Osteocyte (in vitro differentiated cells): ENCODE data around the gene SORBS1. TPM values are rescaled to one million over a fixed set of nuclear protein-coding genes. Genes with fewer than 3 reads are reported as not detected.

Experiments used
- DNase-seq: peaks from one replicate; pipeline ENCODE4 v3.0.0; 2021; ENCODE audit warnings: mixed read lengths; ENCODE audit not compliant: unreplicated experiment; ENCODE audit errors: extremely low spot score
- H3K27ac Mint-ChIP-seq: one replicate; pipeline ENCODE4 v1.8.0; 2021; ENCODE audit warnings: mild to moderate bottlenecking, mixed read lengths; ENCODE audit not compliant: unreplicated experiment
- H3K27me3 Mint-ChIP-seq: one replicate; pipeline ENCODE4 v1.8.0; 2021; ENCODE audit warnings: mixed read lengths; ENCODE audit not compliant: unreplicated experiment
- H3K36me3 Mint-ChIP-seq: one replicate; pipeline ENCODE4 v1.8.0; 2021; ENCODE audit warnings: mixed read lengths; ENCODE audit not compliant: unreplicated experiment
- H3K4me1 Mint-ChIP-seq: one replicate; pipeline ENCODE4 v1.8.0; 2021; ENCODE audit warnings: mixed read lengths; ENCODE audit not compliant: unreplicated experiment
- H3K4me3 Mint-ChIP-seq: one replicate; pipeline ENCODE4 v1.8.0; 2021; ENCODE audit warnings: mild to moderate bottlenecking, moderate library complexity, mixed read lengths; ENCODE audit not compliant: unreplicated experiment
- H3K9me3 Mint-ChIP-seq: one replicate; pipeline ENCODE4 v1.8.0; 2021; ENCODE audit warnings: mixed read lengths; ENCODE audit not compliant: unreplicated experiment
- total RNA-seq: library from RNA; stranded (reverse); gene quantifications from 2 replicates; pipeline ENCODE4 v1.2.1, GENCODE V29; 2021
- TF ChIP-seq, protein P1 (sequence below): fragments of 200-600 bp; sonication (generic); IDR thresholded peaks from 2 replicates; pipeline ENCODE4 v1.5.0; 2021; ENCODE audit warnings: antibody characterized with exemption, mild to moderate bottlenecking, moderate library complexity

Gene SORBS1
- total RNA-seq, 1 donor from 2014 or later, result 1.7 TPM

DNA sequence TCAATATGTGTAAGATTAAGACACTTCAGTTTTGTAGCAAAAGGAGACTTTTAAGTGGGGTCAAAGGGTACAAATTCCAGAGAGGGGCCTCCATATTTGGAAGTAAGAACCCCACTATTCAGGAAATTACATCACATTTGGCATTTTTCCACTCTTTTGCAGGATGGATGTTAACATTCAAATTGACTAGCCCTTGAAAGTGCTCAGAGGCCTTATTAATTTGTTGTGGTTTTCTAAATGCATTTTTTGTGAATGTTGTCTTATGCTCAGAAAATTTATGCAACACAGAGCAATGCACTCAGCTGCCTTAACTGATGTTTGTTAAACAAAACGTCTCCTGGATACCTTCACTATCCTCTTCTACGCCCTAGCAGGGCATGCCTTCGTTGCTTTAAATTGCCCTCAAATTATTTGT is 219.4 kb downstream of the SORBS1 start:
- TF ChIP-seq, protein P1, sequence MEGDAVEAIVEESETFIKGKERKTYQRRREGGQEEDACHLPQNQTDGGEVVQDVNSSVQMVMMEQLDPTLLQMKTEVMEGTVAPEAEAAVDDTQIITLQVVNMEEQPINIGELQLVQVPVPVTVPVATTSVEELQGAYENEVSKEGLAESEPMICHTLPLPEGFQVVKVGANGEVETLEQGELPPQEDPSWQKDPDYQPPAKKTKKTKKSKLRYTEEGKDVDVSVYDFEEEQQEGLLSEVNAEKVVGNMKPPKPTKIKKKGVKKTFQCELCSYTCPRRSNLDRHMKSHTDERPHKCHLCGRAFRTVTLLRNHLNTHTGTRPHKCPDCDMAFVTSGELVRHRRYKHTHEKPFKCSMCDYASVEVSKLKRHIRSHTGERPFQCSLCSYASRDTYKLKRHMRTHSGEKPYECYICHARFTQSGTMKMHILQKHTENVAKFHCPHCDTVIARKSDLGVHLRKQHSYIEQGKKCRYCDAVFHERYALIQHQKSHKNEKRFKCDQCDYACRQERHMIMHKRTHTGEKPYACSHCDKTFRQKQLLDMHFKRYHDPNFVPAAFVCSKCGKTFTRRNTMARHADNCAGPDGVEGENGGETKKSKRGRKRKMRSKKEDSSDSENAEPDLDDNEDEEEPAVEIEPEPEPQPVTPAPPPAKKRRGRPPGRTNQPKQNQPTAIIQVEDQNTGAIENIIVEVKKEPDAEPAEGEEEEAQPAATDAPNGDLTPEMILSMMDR, result no peak
- Mint-ChIP-seq H3K9me3 (no peaks in the 10 kb centered on the region), H3K4me1 (peaks cover 9% of the 10 kb centered on the region), H3K27me3 (peaks cover 5% of the 10 kb centered on the region), H3K36me3 (no peaks in the 10 kb centered on the region), H3K4me3 (no peak overlapping the region), H3K27ac (no peak overlapping the region)
- no peak for DNase-seq

DNA sequence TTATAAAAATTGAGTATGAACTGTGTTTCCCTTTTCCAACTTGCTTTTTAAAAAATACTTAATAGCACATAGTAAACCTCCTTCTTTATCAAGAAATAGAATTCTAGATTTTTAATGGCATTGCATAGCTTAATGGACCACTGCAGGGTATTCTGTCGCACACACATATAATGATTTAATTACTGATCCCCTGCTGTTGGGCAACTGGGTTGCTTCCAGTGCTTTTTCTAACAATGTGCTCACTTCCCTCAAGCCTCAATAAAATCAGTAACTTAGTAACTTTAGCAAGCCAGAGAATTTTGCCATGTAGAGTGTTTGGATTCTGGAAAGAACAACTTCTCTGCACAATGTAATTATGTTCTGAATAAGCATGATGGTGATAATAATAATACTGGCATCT is 221.3 kb downstream of the SORBS1 start:
- peaks cover 10% of the 10 kb centered on the region for H3K4me1 Mint-ChIP-seq
- H3K36me3 Mint-ChIP-seq, result no peaks in the 10 kb centered on the region
- no peak for DNase-seq
- H3K27ac Mint-ChIP-seq, result no peak overlapping the region
- H3K9me3 Mint-ChIP-seq, result no peaks in the 10 kb centered on the region
- H3K27me3 Mint-ChIP-seq, result no peaks in the 10 kb centered on the region
- no peak overlapping the region for H3K4me3 Mint-ChIP-seq
- TF ChIP-seq, protein P1, result no peak

DNA sequence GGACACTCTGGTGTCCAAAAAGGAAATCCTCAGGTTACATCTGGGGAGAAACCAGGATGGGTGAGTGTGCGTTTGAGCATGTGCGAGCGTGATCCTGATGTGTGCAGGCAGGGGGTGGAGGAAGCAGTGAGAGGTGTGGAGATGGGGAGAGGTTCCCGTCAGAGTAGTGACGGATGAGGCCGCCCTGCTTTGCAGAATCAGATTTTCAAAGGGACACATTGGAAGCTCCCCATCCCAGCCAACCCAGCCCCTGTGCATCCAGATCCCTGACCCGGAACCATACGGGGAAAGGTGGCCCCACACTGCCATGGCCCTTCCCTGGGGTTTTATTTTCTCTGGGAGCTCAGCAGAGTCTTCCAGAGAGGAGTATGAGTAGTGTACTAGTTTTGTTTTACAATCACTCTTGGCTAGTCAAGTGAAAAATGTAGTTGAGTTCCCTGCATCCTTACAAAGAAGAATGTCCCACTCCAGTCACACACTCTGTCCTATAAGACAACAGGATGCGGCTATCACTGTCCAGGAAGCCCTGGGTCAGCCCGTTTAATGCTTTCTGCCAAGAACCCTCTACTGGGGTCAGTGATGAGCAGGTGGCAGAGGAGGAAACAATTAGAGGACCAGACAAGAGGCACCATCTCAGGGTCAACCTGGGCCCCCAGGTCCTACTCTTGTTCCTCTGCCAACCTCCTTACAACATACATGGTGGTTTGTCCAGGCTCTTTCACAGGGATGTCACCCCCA is 223.6 kb downstream of the SORBS1 start:
- no peaks in the 10 kb centered on the region for H3K9me3 Mint-ChIP-seq
- TF ChIP-seq, protein P1, result no peak
- H3K4me1 Mint-ChIP-seq, result peaks cover 20% of the 10 kb centered on the region

DNA sequence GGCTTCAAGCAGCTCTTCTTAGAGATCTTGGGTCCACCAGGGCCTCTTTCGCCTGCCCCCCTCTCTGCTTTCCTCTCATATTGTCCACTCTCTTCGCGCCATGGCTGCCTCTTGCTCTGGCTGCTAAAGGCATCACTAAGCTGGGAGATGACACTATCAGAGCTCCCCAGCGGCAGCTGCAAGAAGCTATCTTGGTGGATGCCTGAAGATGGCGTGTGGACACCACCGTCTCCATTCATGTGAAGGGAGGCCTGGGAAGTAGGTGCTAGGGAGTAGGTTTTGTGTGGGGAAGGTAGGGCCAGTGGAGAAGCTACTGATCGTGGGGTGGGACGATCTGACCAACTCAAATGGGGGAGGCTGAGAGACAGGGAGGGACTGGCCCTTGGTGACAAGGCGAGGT is 224.5 kb downstream of the SORBS1 start:
- TF ChIP-seq, protein P1, result no peak
- no peak overlapping the region for H3K4me3 Mint-ChIP-seq
- no peak for DNase-seq
- no peaks in the 10 kb centered on the region for H3K36me3 Mint-ChIP-seq
- H3K27ac Mint-ChIP-seq, result no peak overlapping the region
- no peaks in the 10 kb centered on the region for H3K9me3 Mint-ChIP-seq
- no peaks in the 10 kb centered on the region for H3K27me3 Mint-ChIP-seq
- peaks cover 17% of the 10 kb centered on the region for H3K4me1 Mint-ChIP-seq

More for the DNA sequence above, 223.6 kb downstream of the SORBS1 start:
- Mint-ChIP-seq H3K36me3 (no peaks in the 10 kb centered on the region), H3K27ac (no peak overlapping the region), H3K4me3 (no peak overlapping the region), H3K27me3 (no peaks in the 10 kb centered on the region)
- no peak for DNase-seq

DNA sequence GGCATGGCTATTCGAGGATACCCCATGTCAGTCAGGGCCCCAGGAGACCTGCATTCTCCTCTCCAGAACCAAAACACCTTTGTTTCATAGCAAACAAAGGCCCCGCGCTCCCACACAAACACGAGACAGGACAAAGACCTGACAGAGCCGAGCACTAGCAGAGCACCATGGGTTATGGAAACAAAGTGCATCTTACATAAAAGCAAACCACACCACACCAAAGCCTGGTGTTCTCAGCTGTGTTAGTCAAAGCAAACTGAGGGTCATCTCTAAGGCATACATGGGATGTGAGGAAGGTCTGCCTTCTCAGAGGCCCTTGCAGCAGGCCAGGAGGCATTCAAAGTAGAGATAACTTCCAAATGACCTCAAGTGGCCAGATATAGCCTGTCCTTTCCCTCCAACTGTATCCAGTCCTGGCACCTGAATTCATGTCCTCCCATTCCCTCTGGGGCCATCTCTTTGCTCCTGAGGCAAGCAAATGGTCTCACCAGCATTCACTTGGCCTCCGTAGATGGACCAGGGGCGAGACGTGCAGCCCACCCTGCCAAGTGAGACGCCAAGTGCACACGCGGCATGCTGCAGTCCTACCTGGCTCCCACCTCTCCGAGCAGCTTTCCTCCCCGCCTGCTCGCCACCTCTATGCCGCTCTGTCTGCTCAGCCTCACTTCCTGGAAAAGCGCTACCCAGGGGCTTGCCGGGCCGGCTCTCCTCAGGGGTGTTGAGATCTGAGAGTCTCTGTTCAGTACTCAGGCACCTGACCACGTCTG is 225.1 kb downstream of the SORBS1 start:
- TF ChIP-seq, protein P1, result no peak
- Mint-ChIP-seq H3K27me3 (no peaks in the 10 kb centered on the region), H3K4me3 (no peak overlapping the region), H3K9me3 (no peaks in the 10 kb centered on the region), H3K36me3 (no peaks in the 10 kb centered on the region), H3K4me1 (peaks cover 12% of the 10 kb centered on the region), H3K27ac (no peak overlapping the region)
- no peak for DNase-seq
